Ishikawa (cell line): ENCODE measurements around the gene FGF14.

Experiments used
- CEBPB ChIP-seq: IDR thresholded peaks from 2 replicates; pipeline ENCODE4 v1.6.1; 2012
- CREB1 ChIP-seq: IDR thresholded peaks from 2 replicates; pipeline ENCODE4 v1.6.1; 2012; ENCODE audit warnings: low read depth
- EGR1 ChIP-seq: IDR thresholded peaks from 2 replicates; pipeline ENCODE4 v1.6.1; 2012
- EP300 ChIP-seq: IDR thresholded peaks from 2 replicates; pipeline ENCODE4 v1.6.1; 2012; ENCODE audit warnings: borderline replicate concordance
- FOXM1 ChIP-seq: IDR thresholded peaks from 2 replicates; pipeline ENCODE4 v1.6.1; 2012; ENCODE audit warnings: low read depth, borderline replicate concordance
- MAX ChIP-seq: IDR thresholded peaks from 2 replicates; pipeline ENCODE4 v1.6.1; 2012
- NFIC ChIP-seq: IDR thresholded peaks from 2 replicates; pipeline ENCODE4 v1.6.1; 2012
- RAD21 ChIP-seq: IDR thresholded peaks from 2 replicates; pipeline ENCODE4 v1.6.1; 2012; ENCODE audit warnings: low read depth
- REST ChIP-seq: IDR thresholded peaks from 2 replicates; pipeline ENCODE4 v1.6.1; 2012; ENCODE audit warnings: low read depth, mild to moderate bottlenecking
- TAF1 ChIP-seq: IDR thresholded peaks from 2 replicates; pipeline ENCODE4 v1.6.1; 2012; ENCODE audit warnings: low read depth, mild to moderate bottlenecking
- TCF12 ChIP-seq: IDR thresholded peaks from 2 replicates; pipeline ENCODE4 v1.6.1; 2012; ENCODE audit warnings: low read depth
- TEAD4 ChIP-seq: IDR thresholded peaks from 2 replicates; pipeline ENCODE4 v1.6.1; 2012
- USF1 ChIP-seq: IDR thresholded peaks from 2 replicates; pipeline ENCODE4 v1.6.1; 2012
- YY1 ChIP-seq: IDR thresholded peaks from 2 replicates; pipeline ENCODE4 v1.6.1; 2012; ENCODE audit warnings: low read depth
- ZBTB7A ChIP-seq: IDR thresholded peaks from 2 replicates; pipeline ENCODE4 v1.6.1; 2012; ENCODE audit warnings: low read depth

Gene FGF14

GRCh38 chr13:102127153-102127552, 274.7 kb downstream of the FGF14 start:
- no peak for TF ChIP-seq ZBTB7A
- TF ChIP-seq USF1 = no peak
- no peak for TF ChIP-seq EGR1
- no peak for TF ChIP-seq TCF12
- TF ChIP-seq REST = no peak
- TF ChIP-seq NFIC = no peak
- no peak for TF ChIP-seq TEAD4
- no peak for TF ChIP-seq CEBPB
- TF ChIP-seq CREB1 = no peak
- no peak for TF ChIP-seq RAD21
- TF ChIP-seq FOXM1 = no peak
- TF ChIP-seq TAF1 = no peak
- no peak for TF ChIP-seq EP300
- no peak for TF ChIP-seq MAX
- no peak for TF ChIP-seq YY1

GRCh38 chr13:102122147-102122546, 279.7 kb downstream of the FGF14 start:
- TF ChIP-seq CEBPB (no peak), YY1 (no peak), FOXM1 (no peak), RAD21 (no peak), EGR1 (no peak), MAX (no peak), TAF1 (no peak), CREB1 (no peak), REST (no peak), EP300 (no peak)

- TF ChIP-seq EGR1 (no peak), TEAD4 (no peak), TAF1 (no peak), MAX (no peak), TCF12 (no peak), ZBTB7A (no peak), RAD21 (no peak), YY1 (no peak), REST (no peak), USF1 (no peak), CREB1 (no peak), EP300 (no peak), NFIC (no peak), CEBPB (no peak), FOXM1 (no peak)
Measured at GRCh38 chr13:102117175-102117831, 284.5 kb downstream of the FGF14 start.

- TF ChIP-seq FOXM1 (no peak), CREB1 (no peak)
Measured at GRCh38 chr13:102103469-102103868, 298.4 kb downstream of the FGF14 start.
